Fibroblast of peridontal ligament (primary cell): ENCODE results near the gene MTX3.

Experiments
- DNase-seq: peaks from one replicate; pipeline ENCODE4 v3.0.0-alpha.2; 2010; ENCODE audit errors: extremely low read depth

Gene MTX3

GRCh38 chr5:79990598-79991507, at the start of gene MTX3:
TSS of gene MTX3 (minus strand) at chr5:79991262. CDS start at chr5:79991238, 24 bp downstream.
- peak; percentile 75 for DNase-seq

- DNase-seq, result no peak
Measured at GRCh38 chr5:80039650-80040049, 48.6 kb upstream of the MTX3 start.

GRCh38 chr5:80037366-80037765, 46.3 kb upstream of the MTX3 start:
- no peak for DNase-seq

GRCh38 chr5:80036615-80037014, 45.6 kb upstream of the MTX3 start:
- no peak for DNase-seq

GRCh38 chr5:80035839-80036238, 44.8 kb upstream of the MTX3 start:
- no peak for DNase-seq

GRCh38 chr5:80034962-80035821, 44.1 kb upstream of the MTX3 start, which contains the start of gene THBS4:
TSS of gene THBS4 (plus strand) at chr5:80035348. CDS start at chr5:80035538, 190 bp downstream.
- DNase-seq, result no peak

- DNase-seq, result peak; percentile 12
Measured at GRCh38 chr5:80034559-80034958, 43.5 kb upstream of the MTX3 start.

- DNase-seq, result no peak
Measured at GRCh38 chr5:80033513-80033912, 42.5 kb upstream of the MTX3 start.

- DNase-seq, result no peak
Measured at GRCh38 chr5:80031109-80031508, 40.0 kb upstream of the MTX3 start.

- no peak for DNase-seq
Measured at GRCh38 chr5:80026841-80027240, 35.8 kb upstream of the MTX3 start.

GRCh38 chr5:80025069-80025468, 34.0 kb upstream of the MTX3 start:
- no peak for DNase-seq

- DNase-seq, result no peak
Measured at GRCh38 chr5:80010754-80011392, 19.8 kb upstream of the MTX3 start.

GRCh38 chr5:80008995-80009765, 18.1 kb upstream of the MTX3 start:
- DNase-seq, result no peak

- no peak for DNase-seq
Measured at GRCh38 chr5:80002677-80003076, 11.6 kb upstream of the MTX3 start.

- DNase-seq, result no peak
Measured at GRCh38 chr5:79999722-80000121, 8.7 kb upstream of the MTX3 start.

GRCh38 chr5:79992891-79993657, 2.0 kb upstream of the MTX3 start:
- peak; percentile 35 for DNase-seq

GRCh38 chr5:79990205-79990597, 861 bp downstream of the MTX3 start:
- peak; percentile 49 for DNase-seq

GRCh38 chr5:79986260-79986659, 4.8 kb downstream of the MTX3 start:
- DNase-seq, result no peak

GRCh38 chr5:79985288-79985687, 5.8 kb downstream of the MTX3 start:
- DNase-seq, result no peak

- DNase-seq, result no peak
Measured at GRCh38 chr5:79984363-79984762, 6.7 kb downstream of the MTX3 start.

GRCh38 chr5:79983618-79984017, 7.4 kb downstream of the MTX3 start:
- no peak for DNase-seq
